Stimulated activated CD4-positive, alpha-beta T cell treated with anti-CD3 and anti-CD28 coated beads, Interleukin-1b, Interleukin-23, amount 100 ng/mL, for 4 hours (primary cell): Measurements from ENCODE around the gene LGI1.

ENCODE experiments used
- DNase-seq, 2 donors: peaks; one replicate each; pipeline ENCODE4 v3.0.0-alpha.2; 2020; ENCODE audit warnings: low read depth in 2 of 2

The LGI1 gene

GRCh38 chr10:93755443-93756116 lies 2.2 kb upstream of the LGI1 start:
- DNase-seq: no peak

- DNase-seq: no peak
Observed at GRCh38 chr10:93756118-93756517, 1.6 kb upstream of the LGI1 start.

- no peak for DNase-seq
Observed at GRCh38 chr10:93757136-93757535, 600 bp upstream of the LGI1 start.

GRCh38 chr10:93758508-93758885 lies 761 bp downstream of the LGI1 start:
- DNase-seq: no peak

GRCh38 chr10:93758891-93759410 lies 1.2 kb downstream of the LGI1 start:
- no peak for DNase-seq

GRCh38 chr10:93760490-93760889 lies 2.8 kb downstream of the LGI1 start:
- DNase-seq: no peak

- no peak for DNase-seq
Observed at GRCh38 chr10:93762979-93763391, 5.2 kb downstream of the LGI1 start.

GRCh38 chr10:93766918-93767317 lies 9.2 kb downstream of the LGI1 start:
- no peak for DNase-seq

GRCh38 chr10:93767724-93768399 lies 10.1 kb downstream of the LGI1 start:
- no peak for DNase-seq

- no peak for DNase-seq
Observed at GRCh38 chr10:93768892-93769291, 11.2 kb downstream of the LGI1 start.

- no peak for DNase-seq
Observed at GRCh38 chr10:93771354-93771753, 13.6 kb downstream of the LGI1 start.

- no peak for DNase-seq
Observed at GRCh38 chr10:93773120-93773519, 15.4 kb downstream of the LGI1 start.

GRCh38 chr10:93773705-93774104 lies 16.0 kb downstream of the LGI1 start:
- no peak for DNase-seq

- no peak for DNase-seq
Observed at GRCh38 chr10:93775356-93775755, 17.6 kb downstream of the LGI1 start.

- DNase-seq: no peak
Observed at GRCh38 chr10:93777092-93777491, 19.4 kb downstream of the LGI1 start.

GRCh38 chr10:93784059-93784458 lies 26.3 kb downstream of the LGI1 start:
- DNase-seq: no peak

GRCh38 chr10:93788413-93789208 lies 30.9 kb downstream of the LGI1 start:
- DNase-seq: no peak

GRCh38 chr10:93790439-93790838 lies 32.7 kb downstream of the LGI1 start:
- no peak for DNase-seq

GRCh38 chr10:93796167-93796566 lies 38.4 kb downstream of the LGI1 start:
- DNase-seq: no peak

GRCh38 chr10:93797825-93798224 lies 40.1 kb downstream of the LGI1 start:
- no peak for DNase-seq

- DNase-seq: no peak
Observed at GRCh38 chr10:93799155-93799708, 41.5 kb downstream of the LGI1 start.

- DNase-seq: no peak
Observed at GRCh38 chr10:93804200-93804599, 46.5 kb downstream of the LGI1 start.
